PC-3 (cell line): Measurements from ENCODE around the gene TPRA1. TPM values are rescaled to one million over a fixed set of nuclear protein-coding genes. Genes with fewer than 3 reads are reported as not detected.
A peak's percentile ranks its signal among the peaks of the same experiment; 100 is the strongest.

ENCODE experiments used
- ATAC-seq: fragments of 200-7000 bp; cut with Tn5 transposase; 2 replicates; pipeline ENCODE4 v1.9.1; 2020; ENCODE audit warnings: mild to moderate bottlenecking, moderate library complexity
- BruUV-seq: library from RNA; stranded (reverse); fragments of 400-500 nt; replicated peaks from 2 replicates; lab custom pipeline; 2021; lab: Mats Ljungman, UMichigan
- CTCF ChIA-PET: fragments of 300-600 bp; sonication (Branson Sonifier 250); formaldehyde crosslinking; loops from one replicate; lab custom pipeline; 2022; ENCODE audit warnings: antibody characterized with exemption; lab: Charles Lee
- POLR2A ChIA-PET: fragments of 300-600 bp; sonication (Branson Sonifier 250); formaldehyde crosslinking; loops from one replicate; lab custom pipeline; 2022; ENCODE audit warnings: antibody characterized with exemption; ENCODE audit not compliant: unreplicated experiment; lab: Charles Lee
- DNase-seq: peaks from one replicate; pipeline ENCODE4 v3.0.0-alpha.2; 2015
- H2AFZ ChIP-seq: fragments of 300-600 bp; sonication (generic); 2 replicates; pipeline ENCODE4 v1.6.0; 2016; ENCODE audit warnings: antibody characterized with exemption, low read length
- H3F3A ChIP-seq: fragments of 300-600 bp; sonication (generic); one replicate; pipeline ENCODE4 v1.6.0; 2017; ENCODE audit warnings: antibody characterized with exemption, low read length, control low read depth, mild to moderate bottlenecking; ENCODE audit not compliant: unreplicated experiment
- H3K27ac ChIP-seq: fragments of 300-600 bp; sonication (generic); 2 replicates; pipeline ENCODE4 v1.5.1; 2016; ENCODE audit warnings: mild to moderate bottlenecking, low read length
- H3K27me3 ChIP-seq: fragments of 300-600 bp; sonication (generic); 2 replicates; pipeline ENCODE4 v1.6.1; 2016; ENCODE audit warnings: low read length, mixed read lengths
- H3K36me3 ChIP-seq: fragments of 300-600 bp; sonication (generic); 2 replicates; pipeline ENCODE4 v1.6.1; 2016; ENCODE audit warnings: low read depth, mixed run types, low read length, mixed read lengths
- H3K4me1 ChIP-seq: fragments of 300-600 bp; sonication (generic); 2 replicates; pipeline ENCODE4 v1.5.1; 2016; ENCODE audit warnings: low read length; ENCODE audit not compliant: insufficient read depth
- H3K4me2 ChIP-seq: fragments of 300-600 bp; sonication (generic); 2 replicates; pipeline ENCODE4 v1.6.0; 2016; ENCODE audit warnings: low read length
- H3K4me3 ChIP-seq: fragments of 300-600 bp; sonication (generic); 2 replicates; pipeline ENCODE4 v1.5.1; 2016; ENCODE audit warnings: mild to moderate bottlenecking, low read length, mixed read lengths
- H3K79me2 ChIP-seq: fragments of 300-600 bp; sonication (generic); 2 replicates; pipeline ENCODE4 v1.6.1; 2017; ENCODE audit warnings: low read length, mixed read lengths
- H3K9ac ChIP-seq: fragments of 300-600 bp; sonication (generic); 2 replicates; pipeline ENCODE4 v1.6.0; 2016; ENCODE audit warnings: mild to moderate bottlenecking, low read length
- H3K9me2 ChIP-seq: fragments of 300-600 bp; sonication (generic); replicated peaks from 2 replicates; pipeline ENCODE4 v1.6.1; 2016; ENCODE audit warnings: mixed run types, low read length, mixed read lengths
- H3K9me3 ChIP-seq: fragments of 300-600 bp; sonication (generic); 2 replicates; pipeline ENCODE4 v1.6.1; 2016; ENCODE audit warnings: low read length, mixed read lengths
- H4K20me1 ChIP-seq: fragments of 300-600 bp; sonication (generic); 2 replicates; pipeline ENCODE4 v1.6.1; 2016; ENCODE audit warnings: low read length, mixed read lengths
- EZH2 ChIP-seq: fragments of 300-600 bp; sonication (generic); IDR thresholded peaks from one replicate; pipeline ENCODE4 v1.6.1; 2017; ENCODE audit warnings: antibody characterized with exemption, mild to moderate bottlenecking, low read length; ENCODE audit not compliant: unreplicated experiment
- EZH2phosphoT487 ChIP-seq: fragments of 300-600 bp; sonication (generic); IDR thresholded peaks from 2 replicates; pipeline ENCODE4 v1.6.1; 2018; ENCODE audit warnings: mild to moderate bottlenecking, antibody characterized with exemption, low read length, borderline replicate concordance
- intact Hi-C: fragments of 100-400 bp; cut with micrococcal nuclease; formaldehyde crosslinking; loops from 2 replicates; pipeline ENCODE4 v1.9.0; 2023
- total RNA-seq: library from RNA; depleted of rRNA; stranded (reverse); fragments of >200 nt; gene quantifications from 2 replicates; pipeline ENCODE4 v1.2.3, GENCODE V29; 2014
- TF ChIP-seq, protein P1 (sequence below): fragments of 300-600 bp; sonication (generic); conservative IDR thresholded peaks from 2 replicates; pipeline ENCODE4 v1.5.1; 2017; ENCODE audit warnings: antibody characterized with exemption, low read depth, mild to moderate bottlenecking, low read length

TPRA1 gene
- total RNA-seq, 1 experiment from 2014 or later, result 25.7 TPM

DNA sequence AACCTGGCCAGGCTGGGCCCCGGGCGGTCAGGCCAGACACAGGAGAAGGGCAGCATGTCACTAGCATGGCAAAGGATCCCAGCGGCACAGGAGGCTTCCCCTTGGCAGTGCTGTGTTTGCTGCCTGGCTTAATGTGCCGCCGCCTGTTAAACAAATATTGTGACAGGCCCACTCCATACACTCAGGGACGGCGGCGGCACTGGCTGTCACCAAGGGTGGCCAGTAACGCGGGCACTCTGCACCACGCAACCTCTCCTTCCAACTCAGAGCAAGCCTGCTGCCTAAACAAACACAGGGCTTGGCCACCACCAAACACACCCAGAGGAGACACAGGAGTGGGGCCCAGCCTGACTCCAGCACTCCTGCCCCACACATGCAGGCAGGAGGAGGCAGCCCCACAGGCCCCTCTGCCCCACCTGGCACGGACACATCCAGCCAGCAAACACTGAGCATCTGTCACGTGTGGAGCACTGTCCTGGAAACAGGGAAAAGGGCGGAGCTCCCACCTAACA, 48.0 kb downstream of the TPRA1 start:
- H3K9ac ChIP-seq, result no peak overlapping the region
- H3K79me2 ChIP-seq, result no peaks in the 10 kb centered on the region
- H3K4me1 ChIP-seq, result no peaks in the 10 kb centered on the region
- H3K27me3 ChIP-seq, result no peaks in the 10 kb centered on the region; the same call in 1 of the 2 replicates
- no peaks in the 10 kb centered on the region for H3F3A ChIP-seq
- H4K20me1 ChIP-seq, result no peaks in the 10 kb centered on the region
- intact Hi-C loops, result loop anchor here (5.0 kb wide), 1 partner anchor 85 kb away; no protein-coding TSS in a partner anchor
- no peak overlapping the region for H2AFZ ChIP-seq
- no peak overlapping the region for H3K4me2 ChIP-seq
- ChIA-PET CTCF (no interaction called here), POLR2A (no interaction called here)
- no peaks in the 10 kb centered on the region for H3K9me3 ChIP-seq
- TF ChIP-seq, protein P1, sequence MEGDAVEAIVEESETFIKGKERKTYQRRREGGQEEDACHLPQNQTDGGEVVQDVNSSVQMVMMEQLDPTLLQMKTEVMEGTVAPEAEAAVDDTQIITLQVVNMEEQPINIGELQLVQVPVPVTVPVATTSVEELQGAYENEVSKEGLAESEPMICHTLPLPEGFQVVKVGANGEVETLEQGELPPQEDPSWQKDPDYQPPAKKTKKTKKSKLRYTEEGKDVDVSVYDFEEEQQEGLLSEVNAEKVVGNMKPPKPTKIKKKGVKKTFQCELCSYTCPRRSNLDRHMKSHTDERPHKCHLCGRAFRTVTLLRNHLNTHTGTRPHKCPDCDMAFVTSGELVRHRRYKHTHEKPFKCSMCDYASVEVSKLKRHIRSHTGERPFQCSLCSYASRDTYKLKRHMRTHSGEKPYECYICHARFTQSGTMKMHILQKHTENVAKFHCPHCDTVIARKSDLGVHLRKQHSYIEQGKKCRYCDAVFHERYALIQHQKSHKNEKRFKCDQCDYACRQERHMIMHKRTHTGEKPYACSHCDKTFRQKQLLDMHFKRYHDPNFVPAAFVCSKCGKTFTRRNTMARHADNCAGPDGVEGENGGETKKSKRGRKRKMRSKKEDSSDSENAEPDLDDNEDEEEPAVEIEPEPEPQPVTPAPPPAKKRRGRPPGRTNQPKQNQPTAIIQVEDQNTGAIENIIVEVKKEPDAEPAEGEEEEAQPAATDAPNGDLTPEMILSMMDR, result no peak
- TF ChIP-seq EZH2phosphoT487 (no peak), EZH2 (no peak)
- no TSS peak for BruUV-seq
- H3K27ac ChIP-seq, result no peak overlapping the region
- DNase-seq (no peak), ATAC-seq (peak; percentile 45)
- no peaks in the 10 kb centered on the region for H3K36me3 ChIP-seq
- no peaks in the 10 kb centered on the region for H3K9me2 ChIP-seq
- no peak overlapping the region for H3K4me3 ChIP-seq

GRCh38 chr3:127541320-127541719, 49.2 kb downstream of the TPRA1 start:
- Histone ChIP-seq H3F3A (no peaks in the 10 kb centered on the region), H2AFZ (no peak overlapping the region), H3K79me2 (no peaks in the 10 kb centered on the region), H3K9me3 (no peaks in the 10 kb centered on the region), H3K4me2 (no peak overlapping the region), H3K27me3 (no peaks in the 10 kb centered on the region; the same call in 1 of the 2 replicates), H4K20me1 (no peaks in the 10 kb centered on the region), H3K27ac (no peak overlapping the region), H3K4me1 (no peaks in the 10 kb centered on the region), H3K9me2 (no peaks in the 10 kb centered on the region), H3K4me3 (no peak overlapping the region), H3K36me3 (no peaks in the 10 kb centered on the region), H3K9ac (no peak overlapping the region)
- ATAC-seq (no peak), DNase-seq (no peak)
- TF ChIP-seq, protein P1, result no peak
- TF ChIP-seq EZH2, result no peak
- TF ChIP-seq EZH2phosphoT487, result no peak
- BruUV-seq, result no TSS peak
- ChIA-PET POLR2A (no interaction called here), CTCF (interaction anchor here (0.6 kb wide), 1 partner anchor 250 kb away, joined by 3 read pairs; no protein-coding TSS in a partner anchor)
- intact Hi-C loops, result loop anchor here (5.0 kb wide), 1 partner anchor 84 kb away; no protein-coding TSS in a partner anchor

GRCh38 chr3:127539366-127540060, 51.0 kb downstream of the TPRA1 start:
- no peaks in the 10 kb centered on the region for H3K9me2 ChIP-seq
- ChIA-PET CTCF (no interaction called here), POLR2A (no interaction called here)
- TF ChIP-seq, protein P1, result no peak
- TF ChIP-seq EZH2phosphoT487, result no peak
- TF ChIP-seq EZH2, result no peak
- H3K4me3 ChIP-seq, result no peak overlapping the region
- H4K20me1 ChIP-seq, result no peaks in the 10 kb centered on the region
- H3K9ac ChIP-seq, result no peak overlapping the region
- no peaks in the 10 kb centered on the region for H3K79me2 ChIP-seq
- H3K4me2 ChIP-seq, result no peak overlapping the region
- no peaks in the 10 kb centered on the region for H3F3A ChIP-seq
- no peaks in the 10 kb centered on the region for H3K36me3 ChIP-seq
- no peaks in the 10 kb centered on the region for H3K9me3 ChIP-seq
- no peak overlapping the region for H3K27ac ChIP-seq
- H2AFZ ChIP-seq, result no peak overlapping the region
- no peak for DNase-seq
- ATAC-seq, result no peak
- intact Hi-C loops, result loop anchor here (5.0 kb wide), 1 partner anchor 82 kb away; no protein-coding TSS in a partner anchor
- no TSS peak for BruUV-seq
- no peaks in the 10 kb centered on the region for H3K4me1 ChIP-seq
- H3K27me3 ChIP-seq, result no peaks in the 10 kb centered on the region; the same call in 1 of the 2 replicates
